GM21526 (cell line): ENCODE results near the gene RACGAP1.

ENCODE experiments used
- ATAC-seq: cut with Tn5 transposase; IDR thresholded peaks from one replicate; pipeline ENCODE4 v1.9.1; 2021; ENCODE audit warnings: moderate library complexity; ENCODE audit not compliant: unreplicated experiment, low FRiP score

The RACGAP1 gene

GRCh38 chr12:49946497-49946896 lies 78.8 kb downstream of the RACGAP1 start:
- ATAC-seq = no peak

GRCh38 chr12:49946086-49946485 lies 79.2 kb downstream of the RACGAP1 start:
- ATAC-seq = no peak

- ATAC-seq = no peak
These were observed 79.8 kb downstream of the RACGAP1 start for GRCh38 chr12:49945394-49946080.

- ATAC-seq = no peak
These were observed 80.6 kb downstream of the RACGAP1 start for GRCh38 chr12:49944718-49945117.

- no peak for ATAC-seq
These were observed 81.2 kb downstream of the RACGAP1 start for GRCh38 chr12:49944046-49944445.

GRCh38 chr12:49943625-49943960 lies 81.7 kb downstream of the RACGAP1 start:
- ATAC-seq = no peak

GRCh38 chr12:49942921-49943624 lies 82.2 kb downstream of the RACGAP1 start:
- ATAC-seq = no peak

- ATAC-seq = no peak
These were observed 82.8 kb downstream of the RACGAP1 start for GRCh38 chr12:49942512-49942893.

- no peak for ATAC-seq
These were observed 83.5 kb downstream of the RACGAP1 start for GRCh38 chr12:49941556-49942511.

- no peak for ATAC-seq
These were observed 85.6 kb downstream of the RACGAP1 start for GRCh38 chr12:49939707-49940106.

- no peak for ATAC-seq
These were observed 86.0 kb downstream of the RACGAP1 start for GRCh38 chr12:49939307-49939706.
